ENCODE data around the gene KLB.

The KLB gene

DNA sequence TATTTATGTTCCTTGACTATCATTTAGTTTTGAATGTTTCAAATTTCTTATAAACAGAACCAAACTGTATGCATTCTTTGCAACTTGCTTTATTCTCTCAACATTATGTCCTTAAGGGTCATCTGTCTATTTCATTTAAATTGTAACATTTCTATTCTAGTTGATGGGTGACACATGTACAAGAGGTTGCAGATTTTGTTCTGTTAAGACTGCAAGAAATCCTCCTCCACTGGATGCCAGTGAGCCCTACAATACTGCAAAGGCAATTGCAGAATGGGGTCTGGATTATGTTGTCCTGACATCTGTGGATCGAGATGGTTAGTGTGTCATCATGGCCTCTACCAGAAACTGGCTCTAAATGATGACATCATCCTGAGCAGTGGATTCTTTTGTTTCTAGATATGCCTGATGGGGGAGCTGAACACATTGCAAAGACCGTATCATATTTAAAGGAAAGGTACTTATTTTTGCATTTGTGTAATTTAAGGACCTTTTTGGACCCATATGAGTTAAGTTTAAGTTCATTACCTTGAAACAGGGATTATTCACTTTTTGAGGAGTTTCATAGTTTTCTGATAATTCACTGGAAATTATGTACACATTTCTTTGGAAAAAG lies 58.3 kb downstream of the KLB start:
- DNase-seq (ENCODE audit: low read depth) = no peak

DNA sequence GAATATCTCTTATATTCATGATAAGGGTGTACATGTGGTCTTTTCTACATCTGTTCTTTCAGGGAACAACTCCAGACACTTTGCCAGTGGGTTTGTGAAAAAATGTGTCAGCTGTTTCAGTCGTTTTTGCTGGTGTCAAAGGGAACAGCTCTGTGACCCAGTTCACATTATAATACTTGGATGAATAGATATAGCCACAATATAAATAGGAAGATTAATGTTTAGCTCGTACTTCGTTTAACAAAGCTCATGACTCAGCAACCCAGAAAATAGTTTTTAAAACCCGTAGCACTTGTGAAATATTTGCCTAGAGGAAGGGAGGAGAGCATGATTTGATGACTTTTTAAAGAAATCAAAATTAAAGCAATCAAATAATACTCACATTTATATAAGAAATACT lies 60.0 kb downstream of the KLB start:
- DNase-seq (ENCODE audit: low read depth) = no peak

DNA sequence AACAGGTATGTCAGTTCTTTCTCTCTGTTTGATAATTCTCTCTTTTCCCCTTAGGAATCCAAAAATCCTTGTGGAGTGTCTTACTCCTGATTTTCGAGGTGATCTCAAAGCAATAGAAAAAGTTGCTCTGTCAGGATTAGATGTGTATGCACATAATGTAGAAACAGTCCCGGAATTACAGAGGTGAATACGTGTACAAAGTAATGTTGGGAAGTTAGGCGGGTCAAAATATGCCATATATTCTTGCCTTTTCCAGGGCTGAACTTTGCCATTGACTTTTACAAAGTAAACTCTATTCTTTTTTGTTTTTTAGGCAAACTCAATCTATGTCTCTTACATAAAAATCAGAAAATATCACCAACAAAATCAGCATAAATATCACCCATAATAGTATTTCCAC lies 60.7 kb downstream of the KLB start:
- no peak for DNase-seq (ENCODE audit: low read depth)

DNA sequence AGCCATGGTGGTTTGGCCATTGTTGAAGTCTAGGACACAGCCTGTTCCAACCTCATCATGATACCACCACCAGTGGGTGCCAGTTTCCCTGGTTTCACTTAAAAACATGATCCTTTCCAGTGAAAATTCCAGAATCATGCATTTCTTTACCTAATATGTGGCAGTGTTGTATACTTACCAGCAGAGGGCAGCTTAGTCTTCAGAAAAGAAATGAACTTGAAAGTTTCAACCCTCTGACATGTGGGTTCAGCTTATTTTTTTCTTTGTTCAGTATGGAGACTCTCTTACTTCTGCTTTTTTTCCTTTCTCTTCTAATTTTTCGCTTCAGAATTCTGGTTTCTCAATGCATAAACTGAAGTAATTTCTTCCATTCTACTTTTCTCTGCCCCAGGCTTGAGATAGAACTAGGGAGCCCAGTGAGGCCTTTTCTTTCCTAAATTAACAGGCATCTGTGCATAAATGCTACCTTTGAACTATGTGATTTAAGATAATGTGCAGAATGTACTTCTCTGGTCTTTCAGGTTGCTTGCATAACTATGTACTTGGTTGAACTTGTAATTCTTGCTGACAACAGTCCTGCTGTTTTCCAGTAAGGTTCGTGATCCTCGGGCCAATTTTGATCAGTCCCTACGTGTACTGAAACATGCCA lies 62.8 kb downstream of the KLB start:
- no peak for DNase-seq (ENCODE audit: low read depth)

DNA sequence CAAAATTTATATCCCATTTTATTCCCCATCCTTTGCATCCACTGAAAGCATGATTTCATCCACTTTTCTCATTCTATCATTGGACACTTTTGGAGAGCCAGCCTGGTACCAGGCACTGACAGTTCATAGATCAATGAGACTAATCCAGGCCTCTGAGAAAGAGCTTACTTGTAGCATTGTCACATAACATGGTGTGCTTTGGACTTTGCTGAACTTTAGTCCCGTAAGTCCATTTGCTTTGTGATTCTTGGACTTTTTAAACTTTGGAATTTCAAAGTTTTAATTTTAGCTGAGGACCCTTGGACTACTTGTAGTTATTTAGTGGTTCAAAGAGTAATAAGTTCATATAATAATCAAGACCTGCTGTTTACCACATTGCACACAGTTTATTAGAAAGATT lies 63.7 kb downstream of the KLB start:
- no peak for DNase-seq (ENCODE audit: low read depth)

DNA sequence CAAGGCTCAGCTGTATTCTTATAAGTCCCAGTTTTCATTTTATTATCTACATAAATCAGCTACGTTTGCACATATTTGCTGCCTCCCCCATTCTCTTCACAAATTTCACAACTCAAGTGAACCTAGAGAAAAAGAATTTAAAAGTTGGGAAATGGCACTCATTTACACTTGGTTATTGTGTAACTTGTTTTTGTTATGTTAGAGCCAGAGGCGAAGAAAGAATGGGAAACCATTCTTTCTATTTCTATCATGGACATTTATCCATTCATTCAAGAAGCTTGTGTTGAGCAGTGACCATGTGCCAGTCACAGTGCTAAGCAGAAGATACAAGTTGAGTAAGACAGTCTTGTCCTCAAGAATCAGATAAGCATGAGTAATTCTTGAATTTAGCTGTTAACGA lies 65.7 kb downstream of the KLB start:
- DNase-seq (ENCODE audit: low read depth) = no peak

DNA sequence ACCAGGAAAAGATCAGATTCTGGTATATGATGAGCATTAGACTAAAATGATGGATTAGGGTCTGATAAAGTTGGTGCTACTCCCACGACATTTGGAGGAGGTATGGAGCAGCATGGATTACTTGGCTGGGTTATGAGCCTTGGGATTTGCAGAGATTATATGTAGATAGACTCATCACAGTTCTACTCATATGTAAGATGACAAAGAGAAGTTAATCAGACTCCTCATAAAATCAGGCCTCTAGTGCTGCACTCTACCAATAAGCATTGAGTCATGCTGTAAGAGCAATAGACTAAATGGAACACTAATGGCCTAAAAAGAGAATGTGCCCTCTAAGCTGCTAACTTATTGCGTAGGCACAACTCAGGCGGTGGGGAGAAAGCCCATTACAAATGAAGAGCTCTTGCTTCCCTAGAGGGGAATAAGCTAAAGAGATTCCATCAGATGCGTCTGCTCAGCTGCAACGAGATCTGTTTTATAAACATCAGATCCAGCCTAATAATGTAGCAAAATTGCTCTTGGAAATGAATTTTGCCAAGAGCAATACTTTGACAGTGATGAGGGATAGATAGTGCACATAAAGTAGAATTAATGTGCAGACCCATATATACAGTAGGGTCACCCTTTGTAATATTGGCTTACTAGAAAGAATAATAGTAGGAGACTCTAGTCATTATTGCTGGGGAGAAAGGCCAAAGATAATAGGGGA lies 69.6 kb downstream of the KLB start:
- no peak for DNase-seq (ENCODE audit: low read depth)

DNA sequence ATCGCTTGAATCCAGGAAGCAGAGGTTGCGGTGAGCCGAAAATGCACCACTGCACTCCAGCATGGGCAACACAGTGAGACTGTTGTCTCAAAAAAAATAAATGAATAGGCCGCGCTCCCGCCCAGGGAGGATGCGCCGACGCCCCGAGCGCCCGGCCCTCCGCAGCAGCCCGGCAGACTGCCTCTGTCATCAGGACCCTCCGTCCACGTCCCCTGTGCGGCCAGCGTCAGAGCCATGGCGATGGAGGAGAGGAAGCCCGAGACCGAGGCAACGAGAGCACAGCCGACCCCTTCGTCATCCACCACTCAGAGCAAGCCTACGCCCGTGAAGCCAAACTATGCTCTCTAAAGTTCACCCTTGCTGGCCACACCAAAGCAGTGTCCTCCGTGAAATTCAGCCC lies 73.5 kb downstream of the KLB start:
- no peak for DNase-seq (ENCODE audit: low read depth)

DNA sequence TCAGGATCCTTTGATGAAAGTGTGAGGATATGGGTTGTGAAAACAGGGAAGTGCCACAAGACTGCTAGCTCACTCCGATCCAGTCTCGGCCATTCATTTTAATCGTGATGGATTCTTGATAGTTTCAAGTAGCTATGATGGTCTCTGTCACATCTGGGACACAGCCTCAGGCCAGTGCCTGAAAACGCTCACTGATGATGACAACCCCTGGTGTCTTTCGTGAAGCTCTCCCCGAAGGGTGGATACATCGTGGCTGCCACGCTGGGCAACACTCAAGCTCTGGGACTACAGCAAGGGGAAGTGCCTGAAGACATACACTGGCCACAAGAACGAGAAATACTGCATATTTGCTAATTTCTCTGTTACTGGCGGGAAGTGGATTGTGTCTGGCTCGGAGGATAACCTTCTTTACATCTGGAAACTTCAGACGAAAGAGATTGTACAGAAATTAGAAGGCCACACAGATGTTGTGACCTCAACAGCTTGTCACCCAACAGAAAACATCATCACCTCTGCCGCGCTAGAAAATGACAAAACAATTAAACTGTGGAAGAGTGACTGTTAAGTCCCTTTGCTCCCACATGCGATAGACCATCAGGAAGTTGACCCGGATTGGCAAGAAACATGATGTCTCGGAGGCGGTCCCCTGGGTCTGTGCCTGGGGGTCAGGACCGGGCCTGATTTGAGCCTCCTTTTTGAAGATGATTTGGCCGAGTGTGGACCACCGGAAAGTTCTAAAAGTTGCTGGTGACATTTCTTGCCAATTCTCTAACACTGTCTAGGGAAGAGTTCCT lies 74.4 kb downstream of the KLB start:
- DNase-seq (ENCODE audit: low read depth) = no peak

DNA sequence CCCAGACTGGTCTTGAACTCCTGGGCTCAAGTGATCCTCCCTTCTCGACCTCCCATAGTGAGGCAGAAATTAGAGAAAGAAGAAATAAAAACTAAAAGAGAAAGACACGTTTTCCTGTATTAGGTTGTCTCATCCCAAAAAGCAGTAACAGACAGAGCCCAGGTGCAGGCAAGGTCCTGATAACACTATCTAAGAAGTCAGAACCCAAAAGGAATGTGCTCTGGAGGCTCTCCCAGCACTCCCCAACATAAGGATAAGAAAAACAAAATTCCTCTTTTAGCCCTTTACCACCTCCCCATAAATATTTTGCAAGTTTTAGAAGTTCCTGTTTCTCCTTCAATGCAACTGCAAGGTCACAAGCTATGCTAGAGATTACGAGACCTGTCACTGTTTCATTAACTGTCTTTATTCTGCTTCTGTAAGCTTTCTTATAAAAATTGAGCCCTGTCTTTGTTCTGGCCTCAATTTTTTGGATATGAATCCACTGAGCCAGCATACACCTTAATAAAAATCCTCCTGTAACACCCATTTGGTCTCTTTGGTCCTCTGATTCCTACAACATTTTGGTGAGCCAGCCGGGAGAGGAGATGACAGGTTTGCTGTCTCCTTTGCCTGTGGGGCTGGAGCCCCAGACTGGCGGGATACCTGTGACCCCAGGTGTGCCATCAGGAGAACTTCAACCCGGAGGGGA lies 78.0 kb downstream of the KLB start:
- no peak for DNase-seq (ENCODE audit: low read depth)

DNA sequence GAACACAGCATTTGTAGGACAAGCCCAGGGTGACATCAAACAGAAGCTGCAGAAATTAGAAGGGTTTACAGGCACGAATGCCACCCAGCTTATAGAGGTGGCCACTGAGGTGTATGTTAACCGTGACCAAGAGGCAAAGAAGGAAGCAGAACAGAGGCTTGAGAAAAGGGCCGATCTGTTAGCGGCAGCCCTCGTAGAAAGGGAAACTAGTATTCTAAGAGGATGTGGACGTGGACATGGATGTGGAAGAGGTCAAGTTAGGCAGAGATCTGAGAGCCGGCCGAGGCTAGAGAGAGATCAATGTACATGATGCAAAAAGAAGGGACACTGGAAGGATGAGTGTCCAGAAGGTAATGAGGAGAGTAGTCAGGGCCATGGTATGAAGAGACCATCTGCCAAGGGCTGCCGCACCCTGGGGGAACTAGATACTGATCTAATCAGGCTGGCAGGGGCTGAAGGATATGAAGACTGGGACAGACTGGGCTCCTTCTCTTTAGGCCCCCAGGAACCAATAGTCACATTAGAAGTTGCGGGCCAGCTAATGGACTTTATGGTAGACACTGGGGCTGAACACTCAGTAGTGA lies 79.6 kb downstream of the KLB start:
- no peak for DNase-seq (ENCODE audit: low read depth)

DNA sequence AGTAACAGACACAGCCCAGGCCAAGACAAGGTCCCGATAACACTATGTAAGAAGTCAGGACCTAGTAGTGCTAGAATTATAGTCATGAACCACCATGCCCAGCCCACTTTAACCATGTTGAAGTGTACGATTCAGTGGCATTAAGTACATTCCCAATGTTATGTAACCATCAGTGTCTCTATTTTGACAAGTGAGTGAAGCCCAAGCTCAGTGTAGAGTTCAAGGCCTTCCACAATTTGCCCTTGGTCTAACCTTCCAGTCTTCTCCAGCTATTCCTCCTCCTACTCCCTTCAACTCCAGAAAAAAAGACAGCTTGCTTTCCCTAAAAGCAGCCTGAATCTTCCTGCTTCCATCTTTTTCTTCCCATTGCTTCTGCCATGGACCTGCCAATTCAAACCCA lies 83.6 kb downstream of the KLB start:
- DNase-seq (ENCODE audit: low read depth) = no peak

DNA sequence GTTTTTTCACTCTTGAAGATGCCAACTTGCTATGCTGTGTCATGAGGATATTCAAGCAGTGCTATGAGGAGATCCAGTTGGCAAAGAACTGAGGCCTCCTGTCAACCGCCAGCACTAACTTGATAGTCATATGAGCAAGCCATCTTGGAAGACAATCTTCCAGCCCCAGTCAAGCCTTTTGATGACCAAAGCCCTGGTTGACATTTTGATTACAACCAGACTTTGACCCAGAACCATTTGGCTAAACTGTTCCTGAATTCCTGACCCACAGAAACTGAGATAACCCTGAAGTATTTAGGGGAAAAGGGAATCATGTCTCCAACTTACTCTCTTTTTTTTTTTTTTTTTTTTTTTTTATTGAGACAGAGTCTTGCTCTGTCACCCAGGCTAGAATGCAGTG lies 87.6 kb downstream of the KLB start:
- no peak for DNase-seq (ENCODE audit: low read depth)

DNA sequence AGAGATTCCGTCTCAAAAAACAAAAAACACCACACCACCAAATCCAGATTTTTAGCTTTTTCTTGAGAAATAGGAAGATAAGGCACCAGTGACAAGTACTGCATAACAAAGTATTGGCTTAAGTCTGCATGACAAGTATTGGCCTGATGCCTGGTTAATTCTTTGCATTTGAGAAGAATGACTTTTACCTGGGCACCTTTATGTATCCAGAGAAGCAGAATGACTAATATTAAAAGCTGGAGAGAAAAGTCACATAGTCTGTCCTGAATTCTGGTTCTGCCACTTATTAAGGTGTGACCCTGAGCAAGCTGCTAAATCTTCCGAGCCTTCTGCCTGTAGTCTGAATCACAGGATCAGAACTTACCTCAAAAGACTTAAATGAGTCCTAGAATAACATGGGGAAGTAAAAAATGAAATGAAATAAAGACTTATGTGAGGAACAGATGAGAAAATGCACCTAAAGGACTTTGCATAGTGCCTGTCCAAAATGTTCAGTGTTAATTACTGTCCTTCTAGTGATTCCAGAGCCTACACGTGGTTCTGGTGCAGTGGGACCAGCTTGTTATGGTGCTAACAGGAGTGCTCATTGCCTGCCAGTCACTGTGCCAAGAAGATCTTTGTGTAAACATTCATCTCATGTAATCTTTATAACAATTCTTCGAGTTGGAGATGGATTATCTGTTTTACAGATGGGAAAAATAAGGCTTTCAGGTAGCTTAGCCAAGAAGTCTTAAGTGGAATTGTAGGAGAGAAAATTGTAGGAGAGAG lies 88.9 kb downstream of the KLB start:
- DNase-seq (ENCODE audit: low read depth) = no peak

DNA sequence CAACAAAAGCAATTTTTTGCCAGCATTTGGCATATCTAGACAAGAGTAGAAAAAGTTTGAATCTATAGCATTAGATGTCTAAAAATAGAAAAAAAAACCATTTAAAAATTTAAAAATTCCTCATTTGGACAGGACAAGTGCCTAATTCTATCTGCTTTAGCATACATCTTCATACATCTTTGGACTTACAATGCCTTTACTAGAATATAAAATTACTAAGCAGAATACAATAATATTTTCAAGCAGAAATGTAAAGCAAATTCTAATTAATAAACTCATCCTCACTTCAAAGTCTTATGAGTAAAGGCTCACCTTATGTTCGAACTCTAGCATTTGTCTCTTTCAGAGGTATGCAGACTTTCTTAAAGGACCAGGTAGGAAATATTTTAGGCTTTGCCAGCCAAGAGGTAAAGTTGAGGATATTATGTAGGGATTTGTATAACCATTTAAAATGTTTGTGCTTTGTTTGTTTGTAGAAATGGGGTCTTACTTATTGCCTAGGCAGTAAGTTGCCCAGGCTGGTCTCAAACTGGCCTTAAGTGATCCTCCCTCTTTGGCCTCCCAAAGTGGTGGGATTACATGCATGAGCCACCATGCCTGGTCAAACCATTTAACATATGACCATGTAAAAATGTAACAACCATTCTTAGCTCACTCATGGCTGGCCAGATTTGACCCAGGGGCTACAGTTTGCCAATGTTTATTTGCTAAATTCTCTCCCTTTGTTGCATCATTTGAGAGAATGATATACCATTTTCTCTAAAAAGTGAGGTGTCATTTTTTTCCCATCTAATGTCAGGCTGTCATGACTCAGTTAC lies 91.4 kb downstream of the KLB start:
- DNase-seq (ENCODE audit: low read depth) = no peak

DNA sequence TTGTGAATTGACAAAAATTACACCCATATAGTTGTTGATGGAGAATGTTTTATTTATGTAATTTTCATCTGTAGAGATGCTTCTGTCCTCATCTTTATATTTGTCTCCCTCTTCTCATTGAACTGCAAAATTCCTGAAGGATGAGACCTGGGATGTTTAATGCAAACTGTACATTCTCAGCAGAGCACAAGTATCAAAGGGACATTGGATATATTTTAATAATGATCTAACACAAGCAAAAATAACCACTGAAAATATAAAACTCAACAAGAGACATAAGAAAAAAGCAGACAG lies 91.9 kb downstream of the KLB start:
- DNase-seq (ENCODE audit: low read depth) = no peak

All from activated T-helper 1 cell treated with Interleukin-2 at 50 U/mL for 16 hours (primary cell).